Measurements from ENCODE around the gene POLE3. TPM values are rescaled to one million over a fixed set of nuclear protein-coding genes. Genes with fewer than 3 reads are reported as not detected.
"Not testable (repeated sequence)": the region's sequence is repeated elsewhere in the genome, so short reads cannot be mapped to it uniquely, and the experiment has no call there.

POLE3 gene
- total RNA-seq, 1 experiment from 2014 or later: 64.5 TPM

- Histone ChIP-seq H3K36me3 (ENCODE audit: low read depth) (no peaks in the 10 kb centered on the region), H4K20me1 (ENCODE audit: insufficient read depth) (no peaks in the 10 kb centered on the region), H3K4me2 (no peak overlapping the region), H3K4me1 (replicated peaks; ENCODE audit: insufficient read depth) (no peaks in the 10 kb centered on the region), H3K79me2 (ENCODE audit: low read depth) (no peaks in the 10 kb centered on the region), H3K9me3 (ENCODE audit: insufficient read depth, low read depth) (no peaks in the 10 kb centered on the region), H2AFZ (no peak overlapping the region), H3K27ac (no peak overlapping the region), H3K9me2 (ENCODE audit: insufficient read depth) (no peaks in the 10 kb centered on the region), H3F3A (ENCODE audit: insufficient read depth, low read depth) (no peaks in the 10 kb centered on the region), H3K27me3 (ENCODE audit: insufficient read depth, low read depth) (no peaks in the 10 kb centered on the region), H3K4me3 (no peak overlapping the region)
- intact Hi-C loops (cut with micrococcal nuclease; ENCODE audit: unreplicated experiment): loop anchor here (2.0 kb wide), 1 partner anchor 144 kb away; no protein-coding TSS in a partner anchor
- CTCF ChIA-PET: interaction anchor here (0.5 to 1.7 kb wide), 7 partner anchors 8 to 1360 kb away, joined by 3 to 12 read pairs (median 6); partner anchors contain the start of genes CDC26 and PRPF4
- DNase-seq: no peak
- BruUV-seq (replicated peaks): no TSS peak
- POLR2A ChIA-PET (ENCODE audit: unreplicated experiment): interaction anchor here (0.6 to 0.7 kb wide), 4 partner anchors 36 to 225 kb away, joined by 3 to 36 read pairs (median 4); partner anchors contain the start of genes C9orf43 and POLE3
- TF ChIP-seq EZH2 (IDR thresholded peaks at IDR 0.05; ENCODE audit: low read depth): no peak
- TF ChIP-seq, protein P1, sequence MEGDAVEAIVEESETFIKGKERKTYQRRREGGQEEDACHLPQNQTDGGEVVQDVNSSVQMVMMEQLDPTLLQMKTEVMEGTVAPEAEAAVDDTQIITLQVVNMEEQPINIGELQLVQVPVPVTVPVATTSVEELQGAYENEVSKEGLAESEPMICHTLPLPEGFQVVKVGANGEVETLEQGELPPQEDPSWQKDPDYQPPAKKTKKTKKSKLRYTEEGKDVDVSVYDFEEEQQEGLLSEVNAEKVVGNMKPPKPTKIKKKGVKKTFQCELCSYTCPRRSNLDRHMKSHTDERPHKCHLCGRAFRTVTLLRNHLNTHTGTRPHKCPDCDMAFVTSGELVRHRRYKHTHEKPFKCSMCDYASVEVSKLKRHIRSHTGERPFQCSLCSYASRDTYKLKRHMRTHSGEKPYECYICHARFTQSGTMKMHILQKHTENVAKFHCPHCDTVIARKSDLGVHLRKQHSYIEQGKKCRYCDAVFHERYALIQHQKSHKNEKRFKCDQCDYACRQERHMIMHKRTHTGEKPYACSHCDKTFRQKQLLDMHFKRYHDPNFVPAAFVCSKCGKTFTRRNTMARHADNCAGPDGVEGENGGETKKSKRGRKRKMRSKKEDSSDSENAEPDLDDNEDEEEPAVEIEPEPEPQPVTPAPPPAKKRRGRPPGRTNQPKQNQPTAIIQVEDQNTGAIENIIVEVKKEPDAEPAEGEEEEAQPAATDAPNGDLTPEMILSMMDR (conservative IDR thresholded peaks at IDR 0.05): peak; percentile 80
Measured at GRCh38 chr9:113446323-113446740, 35.9 kb upstream of the POLE3 start.

DNA sequence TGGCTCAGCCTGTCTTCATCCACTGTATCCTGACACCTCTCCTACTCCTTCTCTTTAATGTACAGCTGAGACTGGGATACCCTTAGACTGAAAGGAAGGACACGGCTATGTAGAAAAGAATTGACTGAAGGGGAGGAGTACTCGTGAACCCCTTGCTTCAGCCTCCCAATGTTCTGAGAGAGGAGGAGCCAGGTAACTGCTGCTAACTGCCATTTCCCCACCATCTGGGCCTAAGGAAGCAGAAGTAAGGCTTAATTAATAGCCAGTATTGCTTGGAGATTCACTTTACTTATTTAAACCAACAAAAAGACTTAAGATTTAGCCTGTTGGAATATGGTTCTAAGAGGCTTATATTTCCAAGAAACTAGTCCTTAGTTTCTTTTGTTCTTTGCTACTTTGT is 34.3 kb upstream of the POLE3 start:
- ChIA-PET POLR2A (ENCODE audit: unreplicated experiment) (interaction anchor here (0.7 kb wide), 1 partner anchor 10 kb away, joined by 6 read pairs; no protein-coding TSS in a partner anchor), CTCF (no interaction called here)
- H2AFZ ChIP-seq: no peak overlapping the region
- H3K27me3 ChIP-seq (ENCODE audit: insufficient read depth, low read depth): no peaks in the 10 kb centered on the region
- H3K9me3 ChIP-seq (ENCODE audit: insufficient read depth, low read depth): no peaks in the 10 kb centered on the region
- H3K79me2 ChIP-seq (ENCODE audit: low read depth): no peaks in the 10 kb centered on the region
- H3K4me2 ChIP-seq: no peak overlapping the region
- no peak overlapping the region for H3K4me3 ChIP-seq
- no peaks in the 10 kb centered on the region for H3K4me1 ChIP-seq (replicated peaks; ENCODE audit: insufficient read depth)
- TF ChIP-seq, protein P1 (conservative IDR thresholded peaks at IDR 0.05): no peak
- TF ChIP-seq EZH2 (IDR thresholded peaks at IDR 0.05; ENCODE audit: low read depth): no peak
- no peaks in the 10 kb centered on the region for H3F3A ChIP-seq (ENCODE audit: insufficient read depth, low read depth)
- BruUV-seq (replicated peaks): no TSS peak
- intact Hi-C loops (cut with micrococcal nuclease; ENCODE audit: unreplicated experiment): no loop called here
- no peaks in the 10 kb centered on the region for H3K9me2 ChIP-seq (ENCODE audit: insufficient read depth)
- DNase-seq: no peak
- no peaks in the 10 kb centered on the region for H4K20me1 ChIP-seq (ENCODE audit: insufficient read depth)
- no peaks in the 10 kb centered on the region for H3K36me3 ChIP-seq (ENCODE audit: low read depth)
- no peak overlapping the region for H3K27ac ChIP-seq

DNA sequence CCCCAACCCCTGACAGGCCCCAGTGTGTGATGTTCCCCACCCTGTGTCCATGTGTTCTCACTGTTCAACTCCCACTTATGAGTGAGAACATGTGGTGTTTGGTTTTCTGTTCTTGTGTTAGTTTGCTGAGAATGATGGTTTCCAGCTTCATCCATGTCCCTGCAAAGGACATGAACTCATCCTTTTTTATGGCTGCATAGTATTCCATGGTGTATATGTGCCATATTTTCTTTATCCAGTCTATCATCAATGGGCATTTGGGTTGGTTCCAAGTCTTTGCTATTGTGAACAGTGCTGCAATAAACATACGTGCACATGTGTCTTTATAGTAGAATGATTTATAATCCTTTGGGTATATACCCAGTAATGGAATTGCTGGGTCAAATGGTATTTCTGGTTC is 27.2 kb upstream of the POLE3 start:
- POLR2A ChIA-PET (ENCODE audit: unreplicated experiment); DNase-seq; H3K27ac ChIP-seq; H4K20me1 ChIP-seq (ENCODE audit: insufficient read depth); H2AFZ ChIP-seq; CTCF ChIA-PET; intact Hi-C loops (cut with micrococcal nuclease; ENCODE audit: unreplicated experiment); H3K4me2 ChIP-seq; H3K36me3 ChIP-seq (ENCODE audit: low read depth); H3K9me2 ChIP-seq (ENCODE audit: insufficient read depth); BruUV-seq (replicated peaks); H3K4me1 ChIP-seq (replicated peaks; ENCODE audit: insufficient read depth); H3K27me3 ChIP-seq (ENCODE audit: insufficient read depth, low read depth); H3K79me2 ChIP-seq (ENCODE audit: low read depth); H3F3A ChIP-seq (ENCODE audit: insufficient read depth, low read depth); H3K9me3 ChIP-seq (ENCODE audit: insufficient read depth, low read depth); H3K4me3 ChIP-seq: not testable (repeated sequence)

All from PC-9 (cell line).